Activated T-cell treated with anti-CD3 and anti-CD28 coated beads, Interleukin-2, amount 50 U/mL, for 72 hours (primary cell): ENCODE data around the gene NUP62. TPM values are rescaled to one million over a fixed set of nuclear protein-coding genes. Genes with fewer than 3 reads are reported as not detected.
"Not testable (repeated sequence)": the region's sequence is repeated elsewhere in the genome, so short reads cannot be mapped to it uniquely, and the experiment has no call there.

ENCODE experiments used
- ATAC-seq, 2 donors: fragments of 150-1000 bp; cut with Tn5 transposase; replicated peaks in 1 of 2; 2 replicates each; pipeline ENCODE4 v1.10.0; 2021; ENCODE audit warnings: moderate library complexity in 2 of 2, mild to moderate bottlenecking in 1 of 2
- DNase-seq, 2 donors: peaks; one replicate each; pipeline ENCODE4 v3.0.0; 2021 to 2022; ENCODE audit warnings: mixed read lengths in 1 of 2
- H3K27ac Mint-ChIP-seq: one replicate; pipeline ENCODE4 v1.8.0; 2022; ENCODE audit warnings: mild to moderate bottlenecking, moderate library complexity, mixed read lengths
- H3K27me3 Mint-ChIP-seq: one replicate; pipeline ENCODE4 v1.8.0; 2022; ENCODE audit warnings: low read depth, mixed read lengths
- H3K36me3 Mint-ChIP-seq, 2 donors: one replicate each; pipeline ENCODE4 v1.8.0; 2022; ENCODE audit warnings: mixed read lengths in 2 of 2, mild to moderate bottlenecking in 1 of 2; ENCODE audit not compliant: insufficient read depth in 2 of 2
- H3K4me1 Mint-ChIP-seq: one replicate; pipeline ENCODE4 v1.8.0; 2022; ENCODE audit warnings: low read depth, mixed read lengths
- H3K4me3 Mint-ChIP-seq, 2 donors: one replicate each; pipeline ENCODE4 v1.8.0; 2022; ENCODE audit warnings: mild to moderate bottlenecking in 2 of 2, mixed read lengths in 2 of 2, moderate library complexity in 2 of 2
- H3K9me3 Mint-ChIP-seq, 2 donors: one replicate each; pipeline ENCODE4 v1.8.0; 2022; ENCODE audit warnings: mixed read lengths in 2 of 2
- total RNA-seq, 2 donors: library from RNA; stranded (reverse); gene quantifications; one replicate each; pipeline ENCODE4 v1.2.3, GENCODE V29; 2022

NUP62 gene
- total RNA-seq, 2 donors from 2014 or later = 135 to 139 TPM

DNA sequence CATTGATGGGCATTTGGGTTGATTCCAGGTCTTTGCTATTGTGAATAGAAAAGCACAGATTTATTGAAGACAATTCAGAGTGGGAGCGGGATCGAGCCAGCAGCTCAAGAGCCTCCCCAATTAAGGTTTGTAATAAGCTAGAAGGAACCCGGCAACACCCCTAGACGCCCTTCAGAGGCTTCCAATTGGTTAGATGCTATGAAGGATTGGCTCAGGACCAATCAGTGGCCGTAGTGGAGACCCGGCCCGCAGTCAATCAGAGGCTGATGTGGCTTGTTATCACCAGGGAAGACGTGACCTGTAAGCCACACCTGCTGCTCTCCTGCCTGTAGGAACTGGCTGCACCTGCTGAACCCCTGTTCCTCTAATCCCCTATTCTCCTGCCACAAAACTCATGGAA lies 17.1 kb upstream of the NUP62 start:
- H3K9me3 Mint-ChIP-seq = no peaks in the 10 kb centered on the region
- H3K36me3 Mint-ChIP-seq = no peaks in the 10 kb centered on the region
- ATAC-seq = no peak
- peaks cover 23% of the 10 kb centered on the region for H3K4me1 Mint-ChIP-seq
- no peak overlapping the region for H3K4me3 Mint-ChIP-seq
- DNase-seq = no peak
- peaks cover 16% of the 10 kb centered on the region for H3K27me3 Mint-ChIP-seq
- H3K27ac Mint-ChIP-seq = no peak overlapping the region

DNA sequence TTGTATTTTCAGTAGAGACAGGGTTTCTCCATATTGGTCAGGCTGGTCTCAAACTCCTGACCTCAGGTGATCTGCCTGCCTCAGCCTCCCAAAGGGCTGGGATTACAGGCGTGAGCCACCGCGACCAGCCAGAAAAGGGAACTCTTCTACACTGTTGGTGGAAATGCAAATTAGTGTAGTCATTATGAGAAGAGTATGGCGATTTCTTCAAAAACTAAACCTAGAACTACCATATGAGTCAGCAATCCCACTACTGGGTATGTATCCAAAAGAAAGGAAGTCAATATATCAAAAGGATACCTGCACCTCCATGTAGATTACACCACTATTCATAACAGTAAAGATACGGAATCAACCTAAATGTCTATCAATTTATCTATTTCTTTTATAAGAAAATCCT lies 15.3 kb upstream of the NUP62 start:
- not testable (repeated sequence) for DNase-seq, H3K36me3 Mint-ChIP-seq, H3K9me3 Mint-ChIP-seq, H3K4me3 Mint-ChIP-seq, H3K27ac Mint-ChIP-seq
- Mint-ChIP-seq H3K27me3 (peaks cover 20% of the 10 kb centered on the region), H3K4me1 (peaks cover 30% of the 10 kb centered on the region)
- peak; percentile 81 to 88 for ATAC-seq

DNA sequence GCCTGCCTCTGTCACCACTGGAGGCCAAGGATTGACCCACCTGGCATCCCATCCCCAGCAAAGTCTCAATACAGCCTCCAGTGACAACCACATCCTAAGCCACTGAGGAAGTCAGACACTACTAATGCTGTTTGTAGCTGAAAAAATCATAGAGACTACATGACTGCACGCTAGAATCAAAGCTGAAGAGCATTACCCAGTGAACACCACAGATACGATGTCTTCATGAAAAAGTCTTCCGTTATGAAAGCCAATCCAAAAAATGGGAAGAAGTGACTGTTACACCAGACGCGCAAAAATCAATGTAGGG lies 11.1 kb upstream of the NUP62 start:
- DNase-seq (no peak), ATAC-seq (no peak)
- H3K27ac Mint-ChIP-seq = no peak overlapping the region
- H3K9me3 Mint-ChIP-seq = no peaks in the 10 kb centered on the region
- H3K4me1 Mint-ChIP-seq = peaks cover 30% of the 10 kb centered on the region
- no peak overlapping the region for H3K4me3 Mint-ChIP-seq
- H3K27me3 Mint-ChIP-seq = peaks cover 32% of the 10 kb centered on the region
- H3K36me3 Mint-ChIP-seq = no peaks in the 10 kb centered on the region

DNA sequence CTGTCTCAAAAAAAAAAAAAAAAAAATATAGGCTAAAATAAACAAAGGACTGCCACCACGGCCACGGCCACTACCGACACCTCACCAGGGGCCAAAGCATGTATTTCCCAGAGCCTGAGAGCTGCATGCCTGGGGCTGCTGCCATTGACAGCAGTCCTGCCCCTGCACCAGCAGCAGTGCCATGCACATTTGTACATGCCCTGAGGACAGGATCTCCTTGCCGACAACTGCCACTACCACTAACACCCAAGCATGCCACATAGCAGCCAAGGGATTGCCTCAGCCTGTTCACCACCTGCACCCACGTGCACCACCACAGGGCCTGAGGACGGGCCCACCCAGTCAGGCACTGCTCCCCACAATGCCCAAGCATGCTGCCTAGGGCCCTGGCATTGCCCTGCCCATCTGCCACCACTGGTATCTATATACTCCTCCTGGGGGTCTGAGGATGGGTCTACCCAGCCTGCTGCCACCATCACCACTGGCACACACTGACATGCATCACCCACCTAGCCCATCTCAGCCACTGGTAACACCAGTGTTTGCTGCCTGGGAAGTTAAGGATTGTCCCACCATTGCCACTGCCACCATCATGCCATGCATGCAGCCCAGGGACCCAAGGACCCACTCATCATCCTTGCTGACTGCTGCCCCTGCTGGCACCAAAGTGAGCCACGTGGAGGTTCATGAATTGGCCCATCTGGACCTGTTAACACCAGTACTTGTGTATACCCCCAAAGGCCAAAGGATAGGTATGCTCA lies 10.6 kb upstream of the NUP62 start:
- Mint-ChIP-seq H3K4me1 (peaks cover 26% of the 10 kb centered on the region), H3K27me3 (peaks cover 32% of the 10 kb centered on the region), H3K36me3 (no peaks in the 10 kb centered on the region), H3K9me3 (no peaks in the 10 kb centered on the region), H3K4me3 (no peak overlapping the region), H3K27ac (no peak overlapping the region)
- DNase-seq (no peak), ATAC-seq (no peak)

DNA sequence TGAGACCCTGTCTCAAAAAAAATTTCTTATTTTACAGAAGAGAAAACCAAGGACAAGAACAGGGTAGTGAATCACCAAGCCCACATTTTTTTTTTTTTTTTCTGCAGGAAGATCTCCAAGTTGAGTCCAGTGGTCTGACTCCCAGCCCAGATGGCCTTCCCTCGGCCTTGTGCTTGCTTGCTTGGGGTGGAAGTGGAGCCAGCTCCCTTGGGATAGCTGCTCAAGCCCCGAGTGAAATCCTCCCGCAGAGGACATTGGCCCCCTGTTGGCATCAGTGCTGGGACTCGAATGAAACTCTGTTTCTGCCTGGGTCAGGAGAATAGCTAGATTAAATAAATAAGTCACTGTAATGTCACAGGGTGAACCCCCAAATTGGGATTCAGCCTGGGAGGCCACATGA lies 9.4 kb upstream of the NUP62 start:
- Mint-ChIP-seq H3K4me1 (peaks cover 17% of the 10 kb centered on the region), H3K36me3 (no peaks in the 10 kb centered on the region), H3K4me3 (no peak overlapping the region), H3K9me3 (no peaks in the 10 kb centered on the region), H3K27me3 (peaks cover 29% of the 10 kb centered on the region), H3K27ac (no peak overlapping the region)
- DNase-seq (no peak), ATAC-seq (no peak)

DNA sequence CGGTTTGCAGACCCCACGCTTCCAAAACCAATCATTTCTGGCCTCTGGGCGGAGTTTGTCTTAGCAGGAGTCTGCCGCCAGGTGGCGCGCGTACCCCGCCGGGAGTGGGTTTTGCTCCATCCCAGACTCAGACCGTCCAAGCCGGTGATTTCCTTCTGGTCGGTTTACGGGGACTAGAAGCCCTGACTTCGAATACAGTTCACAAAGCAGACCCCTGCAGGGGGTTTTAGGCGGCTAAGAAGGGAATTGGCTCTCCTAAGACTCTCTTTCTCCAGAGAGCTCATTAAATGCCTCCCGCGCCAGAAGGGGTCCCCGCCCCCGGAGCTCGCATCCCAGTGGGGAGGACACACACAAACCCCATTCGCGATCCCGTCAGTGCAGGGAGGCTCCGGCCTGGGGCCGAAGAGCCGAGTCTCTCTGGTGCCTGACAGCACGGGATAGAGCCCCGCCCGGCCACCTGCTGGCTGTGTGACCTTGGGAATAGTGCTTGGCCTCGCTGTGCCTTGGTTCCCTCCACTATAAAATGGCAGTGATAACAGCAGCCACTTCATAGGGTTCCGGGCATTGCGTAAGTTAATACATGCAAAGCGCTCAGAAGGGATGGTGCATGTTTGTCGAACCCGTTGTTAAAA lies 8.6 kb upstream of the NUP62 start:
- ATAC-seq = peak; percentile 64 to 75
- H3K36me3 Mint-ChIP-seq = peaks cover 3 to 6% of the 10 kb centered on the region in 2 donors
- no peak overlapping the region for H3K27ac Mint-ChIP-seq
- peaks cover 21% of the 10 kb centered on the region for H3K27me3 Mint-ChIP-seq
- peaks cover 18% of the 10 kb centered on the region for H3K4me1 Mint-ChIP-seq
- peak overlapping the region; percentile 33 to 47 for H3K4me3 Mint-ChIP-seq
- no peaks in the 10 kb centered on the region for H3K9me3 Mint-ChIP-seq
- DNase-seq = peak; percentile 79 to 88

DNA sequence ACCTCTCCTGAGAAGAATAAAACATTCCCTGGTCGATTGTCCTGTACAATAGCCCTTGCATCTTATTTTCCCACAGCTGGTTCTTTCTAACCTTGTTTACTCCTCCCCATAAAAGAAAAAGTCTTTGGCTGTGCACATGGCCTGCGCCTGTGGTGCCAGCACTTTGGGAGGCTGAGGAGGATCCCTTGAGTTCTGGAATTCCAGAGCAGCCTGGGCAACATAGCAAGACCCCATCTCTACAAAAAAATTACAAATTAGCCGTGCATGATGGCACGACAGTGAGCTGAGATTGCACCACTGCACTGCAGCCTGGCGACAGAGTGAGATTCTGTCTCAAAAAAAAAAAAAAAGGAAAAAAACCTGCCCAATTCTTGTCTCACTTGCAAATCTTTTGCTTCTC lies 7.2 kb upstream of the NUP62 start:
- H3K9me3 Mint-ChIP-seq = peaks cover 3% of the 10 kb centered on the region in 2 donors
- H3K36me3 Mint-ChIP-seq = peaks cover 7 to 11% of the 10 kb centered on the region in 2 donors
- peaks cover 16% of the 10 kb centered on the region for H3K27me3 Mint-ChIP-seq
- H3K4me1 Mint-ChIP-seq = peaks cover 30% of the 10 kb centered on the region
- ATAC-seq = no peak
- H3K27ac Mint-ChIP-seq = no peak overlapping the region
- DNase-seq = no peak
- H3K4me3 Mint-ChIP-seq = no peak overlapping the region

DNA sequence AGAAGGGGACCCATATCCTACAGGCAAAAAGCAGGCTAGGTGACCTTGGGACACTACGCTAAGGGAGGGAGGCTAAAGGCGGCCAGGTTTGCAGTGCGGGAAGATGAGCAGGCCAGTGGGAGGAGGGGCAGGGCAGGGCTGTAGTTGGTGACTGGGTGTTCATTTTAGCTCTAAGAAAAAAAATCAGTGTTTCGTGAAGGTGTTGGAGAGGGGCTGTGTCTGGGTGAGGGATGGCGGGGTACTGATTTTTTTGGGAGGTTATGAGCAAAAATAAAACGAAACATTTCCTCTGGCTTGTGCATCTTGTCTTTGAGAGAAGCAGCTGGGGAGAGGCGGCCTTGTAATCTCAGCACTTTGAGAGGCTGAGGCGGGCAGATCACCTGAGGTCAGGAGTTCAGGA lies 4.3 kb upstream of the NUP62 start:
- Mint-ChIP-seq H3K4me3 (no peak overlapping the region), H3K27me3 (peaks cover 12% of the 10 kb centered on the region), H3K27ac (peak overlapping the region; percentile 13), H3K36me3 (peaks cover 17 to 24% of the 10 kb centered on the region in 2 donors), H3K4me1 (peaks cover 49% of the 10 kb centered on the region), H3K9me3 (peaks cover 6% of the 10 kb centered on the region in 2 donors)
- ATAC-seq = no peak
- no peak for DNase-seq

DNA sequence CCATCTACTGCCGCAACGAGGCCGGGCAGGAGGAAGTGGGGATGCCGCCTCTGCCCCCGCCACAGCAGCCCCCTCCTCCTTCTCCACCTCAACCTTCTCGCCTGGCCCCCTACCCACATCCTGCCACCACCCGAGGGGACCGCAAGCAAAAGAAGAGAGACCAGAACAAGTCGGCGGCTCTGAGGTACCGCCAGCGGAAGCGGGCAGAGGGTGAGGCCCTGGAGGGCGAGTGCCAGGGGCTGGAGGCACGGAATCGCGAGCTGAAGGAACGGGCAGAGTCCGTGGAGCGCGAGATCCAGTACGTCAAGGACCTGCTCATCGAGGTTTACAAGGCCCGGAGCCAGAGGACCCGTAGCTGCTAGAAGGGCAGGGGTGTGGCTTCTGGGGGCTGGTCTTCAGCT lies 3.4 kb upstream of the NUP62 start:
- Mint-ChIP-seq H3K4me3 (peak overlapping the region; percentile 24 to 25), H3K4me1 (peaks cover 59% of the 10 kb centered on the region), H3K36me3 (peaks cover 22 to 31% of the 10 kb centered on the region in 2 donors), H3K27ac (no peak overlapping the region), H3K9me3 (peaks cover 6% of the 10 kb centered on the region in 2 donors), H3K27me3 (peaks cover 12% of the 10 kb centered on the region)
- peak in 1 of 2 donors; percentile 6 for ATAC-seq
- DNase-seq = peak; percentile 63 to 73

DNA sequence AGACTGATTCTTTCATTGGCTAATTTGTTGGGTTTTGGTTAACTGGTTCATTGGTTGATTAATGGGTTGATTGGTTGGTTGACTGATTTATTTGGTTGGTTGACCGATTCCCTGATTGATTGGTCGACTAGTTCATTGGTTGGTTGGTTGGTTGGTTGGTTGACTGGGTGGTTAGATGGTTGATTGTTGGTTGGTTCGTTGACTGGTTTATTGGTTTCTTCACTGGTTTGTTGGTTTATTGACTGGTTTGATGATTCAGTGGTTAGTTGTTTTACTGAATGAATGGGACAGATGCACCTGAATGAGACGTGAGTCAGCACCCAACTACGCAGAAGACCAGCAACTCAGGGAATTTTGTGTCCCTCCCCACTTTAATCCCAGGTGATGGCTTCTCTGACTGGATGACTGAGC lies 2.7 kb upstream of the NUP62 start:
- Mint-ChIP-seq H3K4me3 (peak overlapping the region; percentile 25 to 36), H3K27me3 (peaks cover 11% of the 10 kb centered on the region), H3K27ac (peak overlapping the region; percentile 5), H3K4me1 (peaks cover 65% of the 10 kb centered on the region), H3K9me3 (peaks cover 6% of the 10 kb centered on the region in 2 donors), H3K36me3 (peaks cover 26 to 36% of the 10 kb centered on the region in 2 donors)
- DNase-seq (no peak), ATAC-seq (no peak)

DNA sequence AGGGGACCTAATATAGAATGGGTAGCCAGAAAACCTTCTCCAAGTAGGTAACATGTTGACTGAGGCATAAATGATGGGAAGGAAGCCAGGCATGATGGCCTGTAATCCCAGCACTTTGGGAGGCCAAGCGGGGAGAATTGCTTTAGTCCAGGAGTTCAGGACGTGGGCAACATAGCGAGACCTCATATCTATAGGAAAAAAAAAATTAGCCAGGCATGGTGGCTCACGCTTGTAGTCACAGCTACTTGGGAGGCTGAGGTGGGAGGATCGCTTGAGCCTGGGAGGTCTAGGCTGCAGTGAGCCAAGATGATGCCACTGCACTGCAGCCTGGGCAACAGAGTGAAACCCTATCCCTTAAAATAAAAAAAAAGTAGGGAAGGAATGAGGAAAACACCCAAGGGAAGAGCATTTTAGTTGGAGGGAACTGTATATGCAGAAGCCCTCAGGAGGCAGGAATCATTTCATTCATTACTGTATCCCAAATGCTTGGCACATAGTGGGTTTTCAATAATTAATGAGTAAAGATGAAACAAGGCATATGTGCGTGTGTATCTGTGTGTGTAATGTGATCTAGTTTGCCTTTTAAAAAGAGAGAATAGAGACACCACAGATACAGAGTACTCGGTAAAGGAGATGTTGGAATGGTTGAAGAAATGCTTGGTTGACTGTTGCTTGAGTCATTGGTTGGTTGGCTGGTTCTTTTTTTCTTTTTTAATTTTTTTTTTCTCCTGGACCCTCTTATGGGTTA lies 2.2 kb upstream of the NUP62 start:
- H3K36me3 Mint-ChIP-seq = peaks cover 26 to 38% of the 10 kb centered on the region in 2 donors
- H3K27me3 Mint-ChIP-seq = peaks cover 5% of the 10 kb centered on the region
- no peak for ATAC-seq
- peaks cover 71% of the 10 kb centered on the region for H3K4me1 Mint-ChIP-seq
- DNase-seq = no peak
- peak overlapping the region; percentile 25 to 36 for H3K4me3 Mint-ChIP-seq
- peak overlapping the region; percentile 5 for H3K27ac Mint-ChIP-seq
- H3K9me3 Mint-ChIP-seq = peaks cover 6% of the 10 kb centered on the region in 2 donors

DNA sequence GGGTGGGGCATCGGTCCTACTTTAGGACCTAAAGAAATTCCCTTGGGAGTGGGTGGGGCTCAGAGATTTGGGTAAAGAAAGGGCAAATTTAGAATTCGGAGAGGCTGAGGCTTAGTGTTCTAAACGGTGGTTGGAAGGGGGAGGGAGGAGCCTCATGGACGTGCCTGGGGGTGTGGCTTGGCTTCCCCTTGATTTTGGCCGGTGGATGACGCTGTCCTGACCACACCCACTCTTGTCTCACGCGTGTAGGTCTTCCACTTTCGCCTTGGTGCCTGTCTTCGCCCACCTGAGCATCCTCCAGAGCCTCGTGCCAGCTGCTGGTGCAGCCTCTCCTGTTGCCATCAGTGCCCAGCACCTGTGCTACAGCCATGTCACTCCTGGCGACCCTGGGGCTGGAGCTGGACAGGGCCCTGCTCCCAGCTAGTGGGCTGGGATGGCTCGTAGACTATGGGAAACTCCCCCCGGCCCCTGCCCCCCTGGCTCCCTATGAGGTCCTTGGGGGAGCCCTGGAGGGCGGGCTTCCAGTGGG lies 1.2 kb upstream of the NUP62 start:
- H3K9me3 Mint-ChIP-seq = peaks cover 6% of the 10 kb centered on the region in 2 donors
- peak overlapping the region; percentile 90 to 99 for H3K4me3 Mint-ChIP-seq
- H3K36me3 Mint-ChIP-seq = peaks cover 27 to 43% of the 10 kb centered on the region in 2 donors
- H3K27ac Mint-ChIP-seq = peak overlapping the region; percentile 88
- H3K4me1 Mint-ChIP-seq = peaks cover 77% of the 10 kb centered on the region
- H3K27me3 Mint-ChIP-seq = no peaks in the 10 kb centered on the region
- ATAC-seq = no peak
- peak in 1 of 2 donors; percentile 29 for DNase-seq
